Skin epidermis (tissue), 12 donors: Measurements from ENCODE around the gene MRPS15.
A peak's percentile ranks its signal among the peaks of the same experiment; 100 is the strongest.

Experiments
- H3K27ac ChIP-seq, 21 experiments: fragments of 200-600 bp; sonication (generic) in 11 of 21; one replicate each; pipeline ENCODE4 v1.5.0; 2020; ENCODE audit warnings: mild to moderate bottlenecking in 3 of 21, inconsistent platforms in 2 of 21, moderate library complexity in 2 of 21
- H3K4me3 ChIP-seq, 7 experiments: fragments of 200-600 bp; sonication (generic) in 2 of 7; one replicate each; pipeline ENCODE4 v1.5.0; 2020; ENCODE audit warnings: inconsistent platforms in 2 of 7, mild to moderate bottlenecking in 2 of 7, moderate library complexity in 1 of 7

Gene MRPS15

DNA sequence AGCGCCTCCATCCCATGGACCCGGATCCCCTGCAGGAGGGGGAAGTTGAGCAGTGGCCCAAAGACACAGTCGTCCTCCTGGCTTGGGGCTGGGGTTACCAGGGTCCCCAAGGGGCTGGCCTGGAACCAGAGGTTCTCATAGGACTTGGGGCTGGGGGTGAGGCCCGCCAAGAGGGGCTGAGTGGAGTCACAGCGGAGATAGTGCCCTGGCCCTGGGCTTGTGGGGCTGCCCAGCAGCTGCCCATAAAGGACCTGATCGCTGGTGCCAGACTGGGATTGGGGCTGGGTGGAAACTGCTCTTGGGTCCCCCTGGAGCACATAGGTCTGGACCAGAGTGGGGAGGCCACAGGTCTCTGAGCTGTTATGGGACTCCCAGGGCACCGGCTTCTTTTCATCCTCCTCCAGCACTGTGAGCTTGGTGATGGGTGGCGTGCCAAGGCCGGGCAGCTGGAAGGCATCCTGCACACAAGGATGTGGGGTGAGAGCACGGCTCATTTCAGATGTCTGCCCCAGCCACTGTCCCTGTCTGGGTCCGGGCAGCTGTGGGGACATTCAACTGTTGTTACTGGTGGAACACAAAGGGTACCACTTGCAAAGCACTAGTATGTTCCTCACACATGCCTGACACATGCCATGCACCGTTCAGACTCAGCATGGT is 2.3 kb upstream of the MRPS15 start:
- no peak overlapping the region for H3K27ac ChIP-seq

DNA sequence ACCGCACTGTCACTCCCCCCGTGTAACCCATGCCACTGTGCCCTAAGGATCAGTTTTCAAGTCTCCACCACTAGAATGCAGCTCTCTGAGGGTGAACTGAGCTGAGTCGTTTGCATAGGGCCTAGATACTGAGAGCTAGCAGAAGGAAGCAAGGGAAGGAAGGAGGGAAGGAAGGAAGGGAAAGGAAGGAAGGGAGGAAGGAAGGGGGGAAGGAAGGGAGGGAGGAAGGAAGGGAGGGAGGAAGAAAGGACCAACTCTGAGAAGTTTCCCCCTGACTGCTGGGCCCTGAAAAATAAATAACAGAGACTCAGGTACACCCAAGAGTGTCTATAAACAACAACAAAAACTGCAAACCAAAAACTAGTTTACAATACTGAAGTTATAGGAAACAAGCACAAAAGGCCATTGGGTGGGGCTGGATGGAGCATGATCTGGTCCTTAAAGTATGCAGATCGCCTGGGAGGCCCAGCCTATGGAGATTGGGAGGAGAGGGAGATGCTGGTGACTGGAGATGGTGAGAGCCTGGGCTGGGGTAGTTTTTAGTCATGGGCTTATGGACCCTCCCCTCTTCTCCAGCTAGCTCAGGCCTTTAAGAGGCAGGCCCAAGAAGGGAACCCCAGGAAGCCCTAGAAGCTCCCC is 1.7 kb upstream of the MRPS15 start:
- Histone ChIP-seq H3K4me3 (no peak overlapping the region), H3K27ac (peak overlapping the region in 1 of 21 experiments; percentile 94)

More for the DNA sequence above, 2.3 kb upstream of the MRPS15 start:
- no peak overlapping the region for H3K4me3 ChIP-seq

GRCh38 chr1:36464605-36465393 is 615 bp upstream of the MRPS15 start:
- Histone ChIP-seq H3K27ac (peak overlapping the region; percentile 25 to 95 (median 89)), H3K4me3 (peak overlapping the region; percentile 66 to 97 (median 90))

GRCh38 chr1:36463463-36463802 is 751 bp downstream of the MRPS15 start:
- peak overlapping the region; percentile 66 to 97 (median 90) for H3K4me3 ChIP-seq
- peak overlapping the region; percentile 16 to 95 (median 89) for H3K27ac ChIP-seq

- H3K4me3 ChIP-seq: no peak overlapping the region
- H3K27ac ChIP-seq: peak overlapping the region in 1 of 21 experiments; percentile 37
Measured at GRCh38 chr1:36458910-36459309, 5.3 kb downstream of the MRPS15 start.

GRCh38 chr1:36457691-36458090 is 6.5 kb downstream of the MRPS15 start:
- Histone ChIP-seq H3K4me3 (no peak overlapping the region), H3K27ac (no peak overlapping the region)

- Histone ChIP-seq H3K27ac (no peak overlapping the region), H3K4me3 (no peak overlapping the region)
Measured at GRCh38 chr1:36456391-36456928, 7.7 kb downstream of the MRPS15 start.

- Histone ChIP-seq H3K27ac (peak overlapping the region in 2 of 21 experiments; percentile 21 to 36), H3K4me3 (no peak overlapping the region)
Measured at GRCh38 chr1:36455386-36455785, 8.8 kb downstream of the MRPS15 start.

DNA sequence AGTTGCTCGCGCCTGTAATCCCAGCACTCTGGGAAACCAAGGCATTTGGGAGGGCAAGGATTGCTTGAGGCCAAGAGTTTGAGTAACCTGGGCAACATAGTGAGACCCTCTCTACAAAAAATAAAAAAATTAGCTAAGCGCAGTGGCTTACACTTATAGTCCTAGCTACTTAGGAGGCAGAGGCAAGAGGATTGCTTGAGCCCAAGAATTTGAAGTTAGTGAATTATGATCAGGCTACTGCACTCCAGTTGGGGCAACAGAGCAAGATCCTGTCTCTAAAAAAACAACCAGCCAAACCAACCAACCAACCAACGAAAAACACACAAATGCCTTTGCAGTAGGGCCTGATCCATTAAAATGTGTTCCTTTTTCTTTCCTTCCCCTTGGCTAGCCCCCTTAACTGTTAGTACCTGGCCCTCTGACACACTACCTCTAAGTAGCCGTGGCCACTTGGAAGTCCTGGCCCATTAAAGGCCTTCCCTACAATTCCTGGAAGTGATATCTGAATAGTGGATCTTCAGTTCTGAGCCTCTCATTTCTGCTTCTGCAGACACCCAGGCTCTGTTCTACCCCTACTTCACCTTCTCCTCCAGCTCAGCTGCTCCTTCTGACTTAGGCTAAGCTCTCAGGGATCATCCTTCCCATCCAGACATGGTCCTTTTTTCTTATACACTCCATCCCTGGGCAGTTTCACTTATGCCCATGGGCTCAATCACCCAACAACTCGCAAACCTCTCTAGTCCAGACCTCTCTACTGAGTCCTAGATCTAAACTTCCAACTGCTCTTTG is 10.4 kb downstream of the MRPS15 start:
- Histone ChIP-seq H3K4me3 (no peak overlapping the region), H3K27ac (no peak overlapping the region)

DNA sequence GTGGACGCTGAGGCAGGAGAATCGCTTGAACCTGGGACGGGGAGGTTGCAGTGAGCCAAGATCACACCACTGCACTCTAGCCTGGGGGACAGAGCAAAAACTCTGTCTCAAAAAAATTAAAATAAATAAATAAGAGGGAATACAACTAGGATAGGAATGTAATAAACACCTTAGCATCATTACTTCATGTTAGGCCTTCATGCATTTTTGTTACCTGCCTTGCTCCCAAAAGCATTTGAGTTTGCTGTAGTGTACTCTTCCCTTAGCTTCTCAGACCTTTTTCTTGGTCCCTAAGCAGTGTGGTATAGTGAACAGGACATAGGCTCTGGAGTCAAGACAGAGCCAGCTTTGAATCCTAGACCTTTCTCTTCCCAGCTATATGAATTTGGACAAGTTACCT is 11.1 kb downstream of the MRPS15 start:
- Histone ChIP-seq H3K27ac (no peak overlapping the region), H3K4me3 (no peak overlapping the region)

DNA sequence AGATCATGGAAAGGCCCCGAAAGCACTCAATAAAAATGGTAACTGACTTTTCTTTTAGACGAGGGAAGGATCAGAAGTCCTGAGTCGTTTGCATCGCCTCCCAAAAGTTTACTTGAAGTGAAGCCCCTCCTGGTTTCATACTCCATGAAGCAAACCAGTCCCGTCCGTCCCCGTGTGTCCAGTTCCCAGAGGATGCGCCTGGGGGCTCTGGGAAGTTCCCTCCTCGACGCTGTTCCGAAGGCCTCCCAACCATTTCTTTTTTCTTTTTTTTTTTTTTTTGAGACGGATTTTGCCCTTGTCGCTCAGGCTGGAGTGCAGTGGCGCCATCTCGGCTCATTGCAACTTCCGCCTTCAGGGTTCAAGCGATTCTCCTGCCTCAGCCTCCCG is 13.3 kb downstream of the MRPS15 start:
- peak overlapping the region; percentile 74 to 99 (median 96) for H3K27ac ChIP-seq

DNA sequence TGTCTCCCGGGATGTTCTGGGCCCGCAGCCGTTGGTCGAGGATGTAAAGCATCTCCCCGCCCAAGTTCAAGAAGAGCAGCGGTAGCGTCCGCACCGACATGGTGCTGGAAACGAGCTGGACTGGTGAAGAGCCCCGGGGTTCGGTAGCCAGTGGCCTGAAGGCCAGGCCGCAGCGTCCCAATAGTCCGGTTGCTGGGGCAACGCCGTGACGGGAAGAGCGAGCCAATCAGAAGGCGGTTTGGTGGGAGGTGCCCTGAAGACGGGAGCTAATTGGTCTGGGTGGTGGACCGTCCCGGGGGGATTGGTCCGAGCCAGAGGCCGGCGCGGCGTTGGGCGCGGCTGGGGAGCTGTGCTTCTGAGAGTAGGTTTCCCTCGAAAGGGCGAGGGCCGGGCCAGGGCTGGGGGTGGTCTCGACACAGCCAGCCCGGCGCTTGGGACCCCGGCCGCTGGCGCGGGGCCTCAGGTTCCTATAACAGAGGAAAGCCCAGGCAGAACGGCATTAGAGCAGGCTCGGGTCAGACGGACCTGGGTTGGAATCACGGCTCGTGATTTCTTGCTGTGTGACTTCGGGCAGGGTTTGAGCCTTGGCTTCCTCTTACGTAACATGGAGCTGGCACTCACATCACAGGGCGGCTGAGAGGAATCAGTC is 13.8 kb downstream of the MRPS15 start, which contains the start of gene OSCP1:
OSCP1 (minus strand) TSS at position 182 of the 649 bp plus-strand sequence; CDS start at position 100, 82 bp downstream.
- Histone ChIP-seq H3K27ac (peak within 1 kb of the TSS; percentile 74 to 99 (median 96)), H3K4me3 (peak within 1 kb of the TSS; percentile 36 to 65 (median 59))

More for the DNA sequence above, 13.3 kb downstream of the MRPS15 start:
- H3K4me3 ChIP-seq: peak overlapping the region; percentile 36 to 65 (median 59)

DNA sequence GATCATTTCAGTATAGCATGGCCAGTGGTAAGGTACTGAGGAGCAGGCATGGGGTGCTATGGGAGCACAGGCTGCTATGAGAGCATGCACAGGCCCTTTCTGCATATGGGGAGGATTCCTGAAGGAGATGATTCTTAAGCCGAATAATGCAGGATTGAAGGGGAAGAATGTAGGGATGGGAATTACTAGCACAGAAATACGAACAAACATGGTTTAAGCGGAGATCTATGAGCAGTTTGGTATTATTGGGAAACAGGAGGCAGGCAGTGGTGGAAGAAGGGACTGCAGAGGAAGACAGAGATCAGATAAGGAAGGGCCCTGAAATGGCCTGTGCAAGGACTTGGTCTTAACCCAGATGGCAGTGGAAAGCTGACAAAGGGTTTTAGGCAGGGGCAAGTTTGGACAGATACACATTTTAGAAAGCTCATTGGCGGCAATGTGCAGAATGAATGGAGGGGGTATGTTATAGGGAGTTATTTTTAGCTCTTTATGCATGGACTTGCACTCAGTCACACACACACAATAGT is 15.6 kb downstream of the MRPS15 start:
- Histone ChIP-seq H3K27ac (peak overlapping the region in 1 of 21 experiments; percentile 37), H3K4me3 (no peak overlapping the region)

DNA sequence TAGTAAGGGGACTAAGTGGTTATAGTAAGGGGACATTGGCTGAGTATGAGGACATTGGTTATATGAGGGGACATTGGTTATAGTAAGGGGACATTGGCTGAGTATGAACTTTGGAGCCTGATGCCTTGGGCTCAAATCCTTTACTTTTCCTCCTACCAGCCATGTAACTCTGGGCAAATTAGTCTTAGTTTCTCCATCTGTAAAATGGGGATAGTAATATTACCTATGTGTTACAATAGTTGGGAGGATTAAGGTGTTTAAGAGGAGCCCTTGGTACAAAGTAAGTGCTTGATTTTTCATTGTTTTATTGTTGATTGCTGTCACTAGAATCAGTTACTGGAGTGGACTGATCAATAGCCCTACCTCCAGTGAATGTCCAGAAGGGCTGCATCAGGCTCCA is 16.7 kb downstream of the MRPS15 start:
- no peak overlapping the region for H3K27ac ChIP-seq

DNA sequence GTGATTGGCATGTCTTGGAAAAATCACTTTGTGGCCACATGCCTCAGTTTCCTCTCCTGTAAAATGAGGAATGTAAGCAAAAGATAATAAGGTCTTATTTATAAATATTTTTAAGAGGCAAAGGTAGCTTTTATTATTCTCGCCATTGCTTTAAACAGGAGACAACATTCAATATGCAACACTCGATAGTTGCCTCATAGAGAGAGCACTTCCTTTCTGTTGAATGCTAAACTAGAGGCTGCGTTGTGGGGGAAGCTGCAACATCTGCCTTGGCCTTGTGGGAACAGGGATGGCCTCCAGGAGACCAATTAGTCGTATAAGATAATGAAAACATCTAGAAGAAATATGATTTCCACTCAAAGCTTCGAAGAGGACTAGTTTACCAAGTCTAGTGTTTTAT is 17.4 kb downstream of the MRPS15 start:
- no peak overlapping the region for H3K4me3 ChIP-seq

More for the DNA sequence above, 16.7 kb downstream of the MRPS15 start:
- no peak overlapping the region for H3K4me3 ChIP-seq

DNA sequence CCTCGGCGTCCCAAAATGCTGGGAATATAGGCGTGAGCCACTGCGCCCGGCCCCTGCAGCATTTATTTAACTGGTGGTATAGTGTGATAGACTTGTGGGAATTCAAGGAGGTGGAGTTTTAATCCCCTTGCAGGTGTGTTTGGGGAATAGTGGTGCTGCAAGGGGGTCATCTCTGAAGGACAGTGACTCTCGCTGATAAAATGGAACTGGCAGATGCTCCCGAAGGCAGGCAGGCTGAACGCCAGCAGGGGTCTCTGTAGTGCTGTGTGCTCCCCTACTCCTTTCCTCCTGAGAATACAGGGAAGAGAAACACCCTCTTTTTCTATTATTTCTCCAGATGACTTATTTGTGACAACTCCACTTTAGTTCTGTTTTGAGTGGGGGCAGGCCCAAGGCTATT is 17.9 kb downstream of the MRPS15 start:
- Histone ChIP-seq H3K27ac (no peak overlapping the region), H3K4me3 (no peak overlapping the region)

More for the DNA sequence above, 17.4 kb downstream of the MRPS15 start:
- no peak overlapping the region for H3K27ac ChIP-seq

GRCh38 chr1:36443297-36443696 is 20.9 kb downstream of the MRPS15 start:
- no peak overlapping the region for H3K27ac ChIP-seq

GRCh38 chr1:36442337-36442736 is 21.8 kb downstream of the MRPS15 start:
- no peak overlapping the region for H3K27ac ChIP-seq
- H3K4me3 ChIP-seq: no peak overlapping the region

More at GRCh38 chr1:36443297-36443696, 20.9 kb downstream of the MRPS15 start:
- no peak overlapping the region for H3K4me3 ChIP-seq

GRCh38 chr1:36440646-36441045 is 23.5 kb downstream of the MRPS15 start:
- Histone ChIP-seq H3K27ac (no peak overlapping the region), H3K4me3 (no peak overlapping the region)
